SU-DHL-6 (cell line): ENCODE measurements around the gene GSTA1.
"Not testable (repeated sequence)": the region's sequence is repeated elsewhere in the genome, so short reads cannot be mapped to it uniquely, and the experiment has no call there.

Source experiments
- H2AFZ ChIP-seq: fragments of 200-600 bp; sonication (generic); 2 replicates; pipeline ENCODE4 v1.6.1; 2014; ENCODE audit warnings: low read depth, mild to moderate bottlenecking, moderate library complexity, mixed read lengths, antibody characterized with exemption, low read length; ENCODE audit not compliant: severe bottlenecking
- H3F3A ChIP-seq: fragments of 200-600 bp; shearing (Covaris generic); 2 replicates; pipeline ENCODE4 v1.6.0; 2016; ENCODE audit warnings: antibody characterized with exemption, mild to moderate bottlenecking; ENCODE audit not compliant: insufficient read depth
- H3K27ac ChIP-seq: fragments of 200-600 bp; sonication (generic); 2 replicates; pipeline ENCODE4 v1.5.1; 2016; ENCODE audit warnings: low read depth, mild to moderate bottlenecking, low read length, moderate library complexity, mixed read lengths
- H3K27me3 ChIP-seq: fragments of 200-600 bp; sonication (generic), shearing (Covaris generic); 2 replicates; pipeline ENCODE4 v1.6.0; 2014; ENCODE audit warnings: mild to moderate bottlenecking, low read length
- H3K36me3 ChIP-seq: fragments of 200-600 bp; sonication (generic); 2 replicates; pipeline ENCODE4 v1.6.1; 2014; ENCODE audit warnings: mild to moderate bottlenecking, low read length, mixed read lengths
- H3K4me2 ChIP-seq: fragments of 300-600, 200-600 bp; shearing (Covaris generic), sonication (generic); 2 replicates; pipeline ENCODE4 v1.6.0; 2014; ENCODE audit warnings: low read length, low read depth, mild to moderate bottlenecking; ENCODE audit not compliant: poor library complexity, severe bottlenecking
- H3K4me3 ChIP-seq: fragments of 200-600 bp; sonication (generic); 2 replicates; pipeline ENCODE4 v1.5.1; 2014; ENCODE audit warnings: antibody characterized with exemption, low read length, mild to moderate bottlenecking, mixed read lengths; ENCODE audit not compliant: insufficient read depth, poor library complexity, severe bottlenecking
- H3K79me2 ChIP-seq: fragments of 200-600 bp; sonication (generic); 2 replicates; pipeline ENCODE4 v1.6.1; 2014; ENCODE audit warnings: mild to moderate bottlenecking, low read length, moderate library complexity; ENCODE audit not compliant: insufficient read depth
- H3K9ac ChIP-seq: fragments of 200-600 bp; sonication (generic); 2 replicates; pipeline ENCODE4 v1.7.0; 2014; ENCODE audit warnings: mild to moderate bottlenecking, low read length
- H3K9me2 ChIP-seq: fragments of 200-600 bp; sonication (generic); replicated peaks from 2 replicates; pipeline ENCODE4 v1.6.1; 2014; ENCODE audit warnings: low read length; ENCODE audit not compliant: insufficient read depth
- H3K9me3 ChIP-seq: fragments of 200-600 bp; sonication (generic); 2 replicates; pipeline ENCODE4 v1.6.1; 2014; ENCODE audit warnings: low read length, mixed read lengths; ENCODE audit not compliant: insufficient read depth
- H4K20me1 ChIP-seq: fragments of 200-600 bp; sonication (generic); 2 replicates; pipeline ENCODE4 v1.6.1; 2014; ENCODE audit warnings: low read depth, mild to moderate bottlenecking, antibody characterized with exemption, low read length, moderate library complexity, mixed read lengths
- EZH2phosphoT487 ChIP-seq: fragments of 200-600 bp; sonication (generic), shearing (Covaris generic); conservative IDR thresholded peaks from 2 replicates; pipeline ENCODE4 v1.6.1; 2018; ENCODE audit warnings: mild to moderate bottlenecking, antibody characterized with exemption, low read length, moderate library complexity, mixed read lengths
- TF ChIP-seq, protein P1 (sequence below): fragments of 200-600 bp; sonication (generic); IDR thresholded peaks from one replicate; pipeline ENCODE4 v1.5.1; 2017; ENCODE audit warnings: antibody characterized with exemption, mild to moderate bottlenecking, low read length, moderate library complexity; ENCODE audit not compliant: insufficient read depth, poor library complexity, severe bottlenecking

The GSTA1 gene

DNA sequence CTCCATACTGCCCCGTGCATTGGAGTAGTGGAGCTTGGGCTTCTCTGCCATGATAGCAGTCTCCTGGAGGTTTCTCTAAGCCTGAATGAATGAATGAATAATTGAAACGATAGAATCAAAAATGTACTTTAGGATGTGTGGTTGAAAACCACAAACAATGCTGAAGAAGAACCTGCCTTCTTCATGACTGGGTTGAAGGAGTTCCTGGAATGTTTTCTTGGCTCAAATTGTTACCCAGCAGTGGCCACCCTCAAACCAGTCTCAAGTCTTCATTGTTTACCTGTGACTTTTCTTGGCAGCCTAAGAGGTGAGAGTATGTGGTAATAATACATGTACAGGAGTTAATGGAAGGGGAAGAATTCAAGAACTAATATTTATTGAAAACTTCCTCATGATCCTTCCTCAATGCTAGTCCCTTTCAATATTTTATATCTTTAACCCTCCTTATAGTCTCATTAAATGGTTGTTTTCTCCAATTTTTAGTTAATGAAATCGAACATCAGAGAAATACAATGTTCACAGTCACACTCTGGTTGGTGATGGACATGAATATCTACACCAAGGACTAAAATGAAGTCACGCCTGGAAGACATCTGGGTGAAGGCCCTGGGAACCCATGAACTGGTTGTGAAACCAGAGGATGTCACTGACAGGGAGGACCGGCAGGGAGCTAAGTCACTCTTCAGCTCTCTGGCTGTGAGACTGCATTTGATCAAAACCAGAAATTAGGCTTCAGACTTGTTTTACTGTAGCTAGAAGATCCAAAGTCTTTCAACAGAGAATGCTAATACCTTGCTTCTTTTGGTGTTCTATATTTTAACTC, 37.4 kb upstream of the GSTA1 start, which contains the start of gene GSTA5:
GSTA5 (minus strand) TSS at position 51 of the 823 bp plus-strand sequence.
- no peak within 1 kb of the TSS for H3K4me2 ChIP-seq
- no peaks in the 10 kb centered on the region for H3K9me2 ChIP-seq
- no peaks in the 10 kb centered on the region for H3K79me2 ChIP-seq
- no peak within 1 kb of the TSS for H3K27ac ChIP-seq
- no peaks in the 10 kb centered on the region for H4K20me1 ChIP-seq
- no peaks in the 10 kb centered on the region for H3K27me3 ChIP-seq
- no peaks in the 10 kb centered on the region for H3F3A ChIP-seq
- H3K4me3 ChIP-seq, result no peak within 1 kb of the TSS
- H3K9ac ChIP-seq, result no peak within 1 kb of the TSS
- H2AFZ ChIP-seq, result no peak within 1 kb of the TSS
- TF ChIP-seq EZH2phosphoT487, result no peak
- TF ChIP-seq, protein P1, sequence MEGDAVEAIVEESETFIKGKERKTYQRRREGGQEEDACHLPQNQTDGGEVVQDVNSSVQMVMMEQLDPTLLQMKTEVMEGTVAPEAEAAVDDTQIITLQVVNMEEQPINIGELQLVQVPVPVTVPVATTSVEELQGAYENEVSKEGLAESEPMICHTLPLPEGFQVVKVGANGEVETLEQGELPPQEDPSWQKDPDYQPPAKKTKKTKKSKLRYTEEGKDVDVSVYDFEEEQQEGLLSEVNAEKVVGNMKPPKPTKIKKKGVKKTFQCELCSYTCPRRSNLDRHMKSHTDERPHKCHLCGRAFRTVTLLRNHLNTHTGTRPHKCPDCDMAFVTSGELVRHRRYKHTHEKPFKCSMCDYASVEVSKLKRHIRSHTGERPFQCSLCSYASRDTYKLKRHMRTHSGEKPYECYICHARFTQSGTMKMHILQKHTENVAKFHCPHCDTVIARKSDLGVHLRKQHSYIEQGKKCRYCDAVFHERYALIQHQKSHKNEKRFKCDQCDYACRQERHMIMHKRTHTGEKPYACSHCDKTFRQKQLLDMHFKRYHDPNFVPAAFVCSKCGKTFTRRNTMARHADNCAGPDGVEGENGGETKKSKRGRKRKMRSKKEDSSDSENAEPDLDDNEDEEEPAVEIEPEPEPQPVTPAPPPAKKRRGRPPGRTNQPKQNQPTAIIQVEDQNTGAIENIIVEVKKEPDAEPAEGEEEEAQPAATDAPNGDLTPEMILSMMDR, result no peak
- no peaks in the 10 kb centered on the region for H3K9me3 ChIP-seq
- H3K36me3 ChIP-seq, result no peaks in the 10 kb centered on the region

DNA sequence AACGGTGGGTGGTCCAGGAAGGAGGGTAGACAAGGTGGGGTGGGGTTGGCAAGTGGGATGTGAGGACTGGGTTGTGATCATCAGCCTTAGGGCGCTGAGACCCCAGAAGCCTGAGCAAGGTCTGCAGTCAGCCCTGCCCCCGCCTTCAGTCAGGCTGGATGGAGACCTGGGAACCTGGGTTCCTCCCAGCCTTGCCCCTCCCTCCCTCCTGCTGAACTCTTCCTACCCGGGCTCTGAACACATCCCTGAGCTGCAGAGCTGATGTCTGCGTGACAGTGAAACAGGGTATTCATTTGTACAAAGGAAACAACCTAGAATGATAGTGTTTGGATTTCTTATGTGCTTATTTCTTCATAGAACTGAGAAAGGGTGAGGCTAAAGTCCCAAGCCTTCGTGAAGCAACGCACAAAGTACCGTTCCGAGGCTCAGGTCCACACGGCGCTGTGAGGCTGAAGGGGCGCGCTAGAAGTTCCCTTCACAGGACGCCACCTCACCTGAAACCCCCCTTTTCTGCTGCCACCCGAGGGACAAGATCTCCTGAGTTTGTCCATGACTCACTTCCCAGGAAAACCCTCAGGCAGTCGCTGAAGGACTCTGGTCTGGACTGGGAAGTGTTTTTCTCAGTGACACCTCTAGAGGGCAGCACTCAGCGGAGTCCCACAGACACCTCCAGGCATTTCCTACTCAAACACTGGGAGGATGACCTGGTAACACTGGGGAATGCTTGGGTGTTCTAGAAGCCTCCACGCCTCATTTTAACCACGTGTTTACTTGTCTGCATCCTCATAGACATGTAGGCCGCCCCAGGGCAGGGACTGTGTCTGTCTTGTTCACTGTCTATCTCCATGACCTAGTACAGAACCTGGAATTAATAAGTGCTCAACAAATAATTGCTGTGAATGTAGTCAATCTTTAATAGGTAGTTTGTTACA, 35.8 kb upstream of the GSTA1 start:
- no peak overlapping the region for H3K4me3 ChIP-seq
- no peaks in the 10 kb centered on the region for H3K79me2 ChIP-seq
- H3F3A ChIP-seq, result no peaks in the 10 kb centered on the region
- no peak overlapping the region for H3K9ac ChIP-seq
- H3K27me3 ChIP-seq, result no peaks in the 10 kb centered on the region
- no peak overlapping the region for H3K4me2 ChIP-seq
- no peak for TF ChIP-seq EZH2phosphoT487
- TF ChIP-seq, protein P1, result peak; percentile 95
- no peaks in the 10 kb centered on the region for H3K9me3 ChIP-seq
- H4K20me1 ChIP-seq, result no peaks in the 10 kb centered on the region
- H3K27ac ChIP-seq, result no peak overlapping the region
- no peaks in the 10 kb centered on the region for H3K36me3 ChIP-seq
- no peak overlapping the region for H2AFZ ChIP-seq
- no peaks in the 10 kb centered on the region for H3K9me2 ChIP-seq

DNA sequence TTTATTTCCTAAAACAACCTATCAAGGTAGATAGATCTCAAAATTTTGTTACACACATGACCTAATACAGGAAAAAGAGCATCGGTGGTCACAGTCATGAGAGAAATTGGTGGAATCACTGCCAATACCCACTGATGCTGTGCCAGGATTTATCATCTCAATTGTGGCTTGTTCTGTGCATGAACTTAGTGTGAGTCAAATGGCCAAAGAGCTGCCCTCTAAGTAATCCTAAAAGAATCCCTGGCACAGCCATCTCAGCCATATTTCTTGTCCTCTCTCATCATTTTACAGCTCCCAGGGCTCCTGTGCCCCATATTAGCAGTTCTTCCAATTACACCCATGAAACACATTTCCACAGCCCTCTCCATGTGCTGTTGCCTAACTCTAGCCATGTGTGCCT, 30.9 kb upstream of the GSTA1 start:
- Histone ChIP-seq H3K4me2 (no peak overlapping the region), H3K4me3 (no peak overlapping the region), H3K79me2 (no peaks in the 10 kb centered on the region), H3K27ac (no peak overlapping the region), H3K9me3 (no peaks in the 10 kb centered on the region), H3K36me3 (no peaks in the 10 kb centered on the region), H3K9me2 (no peaks in the 10 kb centered on the region), H2AFZ (no peak overlapping the region), H3K27me3 (no peaks in the 10 kb centered on the region; the same call in 1 of the 2 replicates), H4K20me1 (no peaks in the 10 kb centered on the region), H3F3A (no peaks in the 10 kb centered on the region), H3K9ac (no peak overlapping the region)
- no peak for TF ChIP-seq EZH2phosphoT487
- TF ChIP-seq, protein P1, result no peak

DNA sequence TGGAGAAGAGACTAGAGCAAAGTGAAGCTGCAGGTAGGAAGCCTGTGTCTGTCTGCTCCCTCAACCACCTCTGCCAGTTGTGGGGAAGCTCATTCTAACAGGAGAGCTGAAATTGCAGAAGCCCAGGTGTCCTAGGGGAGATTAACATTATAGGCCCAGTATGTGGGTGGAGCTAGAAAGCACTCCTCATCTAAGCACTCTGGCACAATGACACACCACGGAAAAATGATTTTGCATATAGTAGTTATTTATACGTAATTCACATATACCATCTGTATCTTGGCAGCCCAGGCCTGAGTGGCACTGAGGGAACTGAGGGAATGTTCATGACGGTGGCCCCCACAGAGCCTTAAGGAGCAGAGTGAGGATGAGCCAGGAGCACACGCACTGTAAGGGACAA, 27.3 kb upstream of the GSTA1 start:
- not testable (repeated sequence) for H3K27ac ChIP-seq, H3K27me3 ChIP-seq, H4K20me1 ChIP-seq, H3K4me2 ChIP-seq, H3K9me3 ChIP-seq, H3F3A ChIP-seq, H2AFZ ChIP-seq, H3K36me3 ChIP-seq, H3K4me3 ChIP-seq, H3K9ac ChIP-seq, H3K79me2 ChIP-seq, H3K9me2 ChIP-seq
